H1 (cell line): Measurements from ENCODE around the gene NRIP3. TPM values are rescaled to one million over a fixed set of nuclear protein-coding genes. Genes with fewer than 3 reads are reported as not detected.

Source experiments
- CTCF ChIA-PET: fragments of 300-600 bp; sonication (Branson Sonifier 250); formaldehyde crosslinking; loops from one replicate; lab custom pipeline; 2021; ENCODE audit not compliant: partially characterized antibody; lab: Charles Lee
- POLR2A ChIA-PET: fragments of 300-600 bp; sonication (Branson Sonifier 250); formaldehyde crosslinking; loops from one replicate; lab custom pipeline; 2021; ENCODE audit warnings: inconsistent platforms; ENCODE audit not compliant: partially characterized antibody; lab: Charles Lee
- DNase-seq, 2 experiments: peaks; one replicate each; pipeline versions ENCODE4 v3.0.0 to v3.0.0-alpha.2; 2010 to 2022; ENCODE audit warnings: low spot score in 2 of 2, low read depth in 1 of 2, mixed read lengths in 1 of 2
- FAIRE-seq: peaks from 2 replicates; lab custom pipeline; 2011; peaks lifted over from hg19 to GRCh38; lab: Jason Lieb, UNC
- H2AFZ ChIP-seq: 2 replicates; pipeline ENCODE4 v1.8.1; 2012; ENCODE audit warnings: low read length, inconsistent platforms
- H2AK5ac ChIP-seq: 2 replicates; pipeline ENCODE4 v1.6.1; 2013; ENCODE audit warnings: low read depth, low read length
- H2BK120ac ChIP-seq: replicated peaks from 2 replicates; pipeline ENCODE3; 2013; ENCODE audit warnings: low read depth, low read length, inconsistent platforms
- H2BK12ac ChIP-seq: 2 replicates; pipeline ENCODE4 v1.6.1; 2013; ENCODE audit warnings: low read depth, low read length
- H2BK15ac ChIP-seq: 2 replicates; pipeline ENCODE4 v1.6.1; 2013; ENCODE audit warnings: low read length
- H2BK20ac ChIP-seq: 2 replicates; pipeline ENCODE4 v1.6.1; 2013; ENCODE audit warnings: low read length
- H2BK5ac ChIP-seq: 2 replicates; pipeline ENCODE4 v1.6.1; 2013; ENCODE audit warnings: low read depth, low read length
- H3K14ac ChIP-seq: 2 replicates; pipeline ENCODE4 v1.6.1; 2013; ENCODE audit warnings: inconsistent platforms; ENCODE audit not compliant: insufficient read length
- H3K18ac ChIP-seq: 2 replicates; pipeline ENCODE4 v1.6.1; 2013; ENCODE audit warnings: low read length; ENCODE audit errors: extremely low read depth
- H3K23ac ChIP-seq: 2 replicates; pipeline ENCODE4 v1.6.1; 2013; ENCODE audit warnings: inconsistent platforms; ENCODE audit not compliant: insufficient read length
- H3K23me2 ChIP-seq: 2 replicates; pipeline ENCODE4 v1.6.1; 2013; ENCODE audit warnings: low read depth, low read length
- H3K27ac ChIP-seq: 2 replicates; pipeline ENCODE4 v1.6.1; 2011; ENCODE audit warnings: low read depth, low read length, inconsistent platforms
- H3K27me3 ChIP-seq, 4 experiments: replicated peaks in 1 of 4; 1 replicate in 1 of 4; 2 replicates in 3 of 4; pipeline versions ENCODE4 v1.6.1 to v1.8.1; 2011 to 2013; ENCODE audit warnings: low read length in 3 of 4, mild to moderate bottlenecking in 3 of 4, inconsistent platforms in 2 of 4, mixed read lengths in 2 of 4, moderate library complexity in 1 of 4; ENCODE audit not compliant: control insufficient read depth in 3 of 4, insufficient read depth in 3 of 4; ENCODE audit errors: extremely low read depth in 1 of 4
- H3K36me3 ChIP-seq, 4 experiments: 2 replicates each; pipeline versions ENCODE4 v1.6.1 to v1.8.1; 2011 to 2013; ENCODE audit warnings: mild to moderate bottlenecking in 4 of 4, low read length in 3 of 4, moderate library complexity in 2 of 4, control low read depth in 1 of 4, inconsistent platforms in 1 of 4; ENCODE audit not compliant: insufficient read depth in 4 of 4, control insufficient read depth in 2 of 4
- H3K4ac ChIP-seq: replicated peaks from 2 replicates; pipeline ENCODE3; 2013; ENCODE audit warnings: low read length, low read depth, mixed read lengths, inconsistent platforms; ENCODE audit not compliant: insufficient read length
- H3K4me1 ChIP-seq, 4 experiments: replicated peaks in 1 of 4; 1 replicate in 1 of 4; 2 replicates in 3 of 4; pipeline versions ENCODE4 v1.6.1 to v1.8.1; 2011 to 2013; ENCODE audit warnings: low read length in 3 of 4, inconsistent platforms in 2 of 4, mixed read lengths in 1 of 4; ENCODE audit not compliant: insufficient read depth in 4 of 4, control insufficient read depth in 3 of 4
- H3K4me2 ChIP-seq, 2 experiments: 2 replicates each; pipeline versions ENCODE4 v1.6.1 to v1.8.1; 2011 to 2013; ENCODE audit warnings: low read depth in 2 of 2, low read length in 2 of 2, control low read depth in 1 of 2, inconsistent platforms in 1 of 2, mild to moderate bottlenecking in 1 of 2; ENCODE audit not compliant: insufficient read depth in 1 of 2
- H3K4me3 ChIP-seq, 4 experiments: fragments of 200-600, 300-600 bp in 1 of 4; sonication (generic), shearing (Covaris generic), sonication (Bioruptor Twin) in 1 of 4; 2 replicates each; pipeline versions ENCODE4 v1.5.1 to v1.8.1; 2011 to 2016; ENCODE audit warnings: low read length in 4 of 4, low read depth in 3 of 4, control low read depth in 2 of 4, inconsistent platforms in 2 of 4, mild to moderate bottlenecking in 2 of 4, mixed read lengths in 1 of 4, moderate library complexity in 1 of 4; ENCODE audit not compliant: insufficient read depth in 2 of 4; ENCODE audit errors: extremely low read depth in 1 of 4
- H3K56ac ChIP-seq: replicated peaks from 2 replicates; pipeline ENCODE3; 2013; ENCODE audit warnings: low read depth, mild to moderate bottlenecking, mixed read lengths, low read length, inconsistent platforms; ENCODE audit not compliant: insufficient read length
- H3K79me1 ChIP-seq: 2 replicates; pipeline ENCODE4 v1.6.1; 2013; ENCODE audit warnings: low read depth, low read length, control low read depth
- H3K79me2 ChIP-seq, 2 experiments: 2 replicates each; pipeline versions ENCODE4 v1.6.1 to v1.8.1; 2012 to 2013; ENCODE audit warnings: low read length in 2 of 2, mild to moderate bottlenecking in 2 of 2, inconsistent platforms in 1 of 2; ENCODE audit not compliant: insufficient read depth in 2 of 2, control insufficient read depth in 1 of 2
- H3K9ac ChIP-seq, 4 experiments: replicated peaks in 1 of 4; 1 replicate in 1 of 4; 2 replicates in 3 of 4; pipeline versions ENCODE4 v1.6.1 to v1.8.1; 2011 to 2013; ENCODE audit warnings: low read depth in 3 of 4, low read length in 3 of 4, control low read depth in 2 of 4, mild to moderate bottlenecking in 2 of 4, moderate library complexity in 2 of 4, inconsistent platforms in 1 of 4; ENCODE audit errors: extremely low read depth in 1 of 4
- H3K9me3 ChIP-seq, 2 experiments: 2 replicates each; pipeline versions ENCODE4 v1.6.1 to v1.8.1; 2012 to 2013; ENCODE audit warnings: mild to moderate bottlenecking in 2 of 2, moderate library complexity in 2 of 2, control low read depth in 1 of 2, inconsistent platforms in 1 of 2, low read depth in 1 of 2, low read length in 1 of 2, mixed read lengths in 1 of 2; ENCODE audit not compliant: insufficient read depth in 2 of 2
- H4K20me1 ChIP-seq, 2 experiments: replicated peaks in 1 of 2; 2 replicates each; pipeline versions ENCODE3 to v1.8.1; 2011 to 2013; ENCODE audit warnings: inconsistent platforms in 2 of 2, low read length in 2 of 2, mild to moderate bottlenecking in 1 of 2; ENCODE audit not compliant: insufficient read depth in 2 of 2, control insufficient read depth in 1 of 2
- H4K5ac ChIP-seq: 2 replicates; pipeline ENCODE4 v1.6.1; 2013; ENCODE audit warnings: low read length, low read depth, mixed read lengths, inconsistent platforms; ENCODE audit not compliant: insufficient read length
- H4K8ac ChIP-seq: 2 replicates; pipeline ENCODE4 v1.8.0; 2013; ENCODE audit warnings: mild to moderate bottlenecking, moderate library complexity, low read length, inconsistent platforms; ENCODE audit not compliant: insufficient read depth; ENCODE audit errors: extremely low read depth
- H4K91ac ChIP-seq: replicated peaks from 2 replicates; pipeline ENCODE3; 2013; ENCODE audit warnings: low read length, mixed read lengths, inconsistent platforms; ENCODE audit not compliant: insufficient read length
- SP4 ChIP-seq: IDR thresholded peaks from 2 replicates; pipeline ENCODE4 v1.6.1; 2012; ENCODE audit warnings: low read length, inconsistent platforms
- TAF1 ChIP-seq: IDR thresholded peaks from 2 replicates; pipeline ENCODE4 v1.6.1; 2011; ENCODE audit warnings: mild to moderate bottlenecking, low read depth, low read length
- TCF12 ChIP-seq: IDR thresholded peaks from 2 replicates; pipeline ENCODE4 v1.6.1; 2011; ENCODE audit warnings: low read depth, mild to moderate bottlenecking, low read length
- WGBS, 2 experiments: shearing (Covaris generic) in 1 of 2; methylation state at CpG; one replicate each; pipeline versions ENCODE4 v1.1.6 to v1.1.7; 2013 to 2015; ENCODE audit warnings: low lambda C conversion rate in 2 of 2, mixed read lengths in 2 of 2, inconsistent platforms in 1 of 2, low coverage in 1 of 2, missing lambda C conversion rate in 1 of 2; ENCODE audit not compliant: insufficient replicate concordance in 2 of 2, insufficient coverage in 1 of 2, insufficient read length in 1 of 2; ENCODE audit errors: extremely low coverage in 1 of 2, missing lambda C conversion rate in 1 of 2; 5-methylcytosine and 5-hydroxymethylcytosine counted together
- polyA plus RNA-seq, 7 experiments: library from polyadenylated mRNA; depleted of rRNA in 3 of 7; stranded (reverse) in 5 of 7; unstranded in 2 of 7; fragments of >200 nt in 5 of 7; fragments of 200-250 nt in 2 of 7; gene quantifications; 1 replicate in 5 of 7; 2 replicates in 1 of 7; 4 replicates in 1 of 7; pipeline versions ENCODE4 v1.2.1 to v1.2.3, GENCODE V29; 2011 to 2013; ENCODE audit warnings: missing spikeins in 2 of 7, mixed read lengths in 2 of 7
- total RNA-seq: library from RNA; stranded (reverse); fragmentation: NEBNext Ultra II Directional; extraction: Animal tissue kit (Norgen Biotek cat#: 25700); gene quantifications from 2 replicates; pipeline ENCODE4 v1.2.1, GENCODE V29; 2021

NRIP3 gene
- total and polyA plus RNA-seq, 2 of the 8 experiments (the other 6 are each of a cell fraction or from before 2014, with no cell fraction given), result 3.9 to 7.1 TPM

DNA sequence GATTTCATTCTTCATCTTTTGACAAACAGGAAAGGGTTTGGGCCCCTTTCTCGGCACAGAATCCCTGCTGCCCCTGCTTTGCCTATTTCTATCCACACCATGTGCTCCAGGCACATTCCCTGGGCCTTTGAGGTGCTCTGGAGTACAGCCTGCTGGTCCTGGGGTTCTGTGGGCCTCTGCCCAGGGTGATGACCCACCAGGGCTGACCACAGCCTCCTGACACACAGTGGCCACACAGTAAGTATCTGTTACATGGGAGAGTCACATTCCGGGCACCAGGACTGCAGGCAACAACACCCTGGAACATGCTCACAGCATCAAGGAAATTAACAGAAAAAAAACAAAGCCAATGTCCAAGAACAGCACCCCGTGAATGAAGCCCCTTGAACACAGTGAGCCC, 48.5 kb upstream of the NRIP3 start:
- Histone ChIP-seq H3K79me1 (no peaks in the 10 kb centered on the region), H3K4me2 (no peak overlapping the region), H3K18ac (no peak overlapping the region), H3K27me3 (no peaks in the 10 kb centered on the region), H3K9me3 (no peaks in the 10 kb centered on the region), H2AK5ac (no peak overlapping the region), H4K91ac (no peak overlapping the region), H3K23me2 (no peaks in the 10 kb centered on the region), H3K9ac (no peak overlapping the region), H4K8ac (no peak overlapping the region), H2AFZ (no peak overlapping the region), H3K23ac (no peak overlapping the region), H2BK20ac (no peak overlapping the region), H3K56ac (no peak overlapping the region), H2BK12ac (no peak overlapping the region), H3K14ac (no peak overlapping the region), H2BK5ac (no peak overlapping the region), H3K27ac (no peak overlapping the region), H3K4ac (no peak overlapping the region), H4K5ac (no peak overlapping the region), H3K4me3 (no peak overlapping the region), H2BK15ac (no peak overlapping the region), H4K20me1 (no peaks in the 10 kb centered on the region), H3K79me2 (no peaks in the 10 kb centered on the region), H3K36me3 (no peaks in the 10 kb centered on the region), H3K4me1 (peaks cover 0 to 2% (median 0%) of the 10 kb centered on the region in 4 experiments; a peak in 3 of 7 replicates), H2BK120ac (no peak overlapping the region)
- ChIA-PET POLR2A (no interaction called here), CTCF (interaction anchor here (0.9 to 2.0 kb wide), 3 partner anchors 36 to 80 kb away, joined by 3 to 6 read pairs (median 4); no protein-coding TSS in a partner anchor)
- no peak for DNase-seq
- TF ChIP-seq SP4 (no peak), TCF12 (no peak), TAF1 (no peak)
- FAIRE-seq, result no peak
- 89% methylated on average over 3 of the region's 3 CpGs; no CpG with 5 or more reads in 1 of the 2 experiments for WGBS, 2 experiments
